SJCRH30 (cell line): ENCODE data around the gene TTC31. TPM values are rescaled to one million over a fixed set of nuclear protein-coding genes. Genes with fewer than 3 reads are reported as not detected.
A peak's percentile ranks its signal among the peaks of the same experiment; 100 is the strongest.

Source experiments
- DNase-seq, 2 experiments: peaks; one replicate each; pipeline ENCODE4 v3.0.0-alpha.2; 2015 to 2020
- H3K27ac ChIP-seq: fragments of 250-450 bp; sonication (Bioruptor Pico); 2 replicates; pipeline ENCODE4 v1.5.1; 2020; ENCODE audit warnings: mild to moderate bottlenecking, moderate library complexity
- H3K27me3 ChIP-seq: fragments of 250-450 bp; sonication (Bioruptor Pico); 2 replicates; pipeline ENCODE4 v1.5.1; 2020; ENCODE audit warnings: mild to moderate bottlenecking, moderate library complexity
- H3K36me3 ChIP-seq: fragments of 250-450 bp; sonication (Bioruptor Pico); 2 replicates; pipeline ENCODE4 v1.5.1; 2020; ENCODE audit warnings: mild to moderate bottlenecking, moderate library complexity
- H3K4me1 ChIP-seq: fragments of 250-450 bp; sonication (Bioruptor Pico); 2 replicates; pipeline ENCODE4 v1.5.1; 2020; ENCODE audit warnings: mild to moderate bottlenecking, moderate library complexity
- H3K4me3 ChIP-seq: fragments of 250-450 bp; sonication (Bioruptor Pico); 2 replicates; pipeline ENCODE4 v1.5.1; 2020; ENCODE audit warnings: mild to moderate bottlenecking, moderate library complexity
- H3K9me3 ChIP-seq: fragments of 250-450 bp; sonication (Bioruptor Pico); replicated peaks from 2 replicates; pipeline ENCODE4 v1.5.1; 2020; ENCODE audit warnings: mild to moderate bottlenecking, moderate library complexity
- total RNA-seq: library from RNA; depleted of rRNA; stranded (reverse); fragments of >200 nt; shearing (Covaris generic); gene quantifications from 2 replicates; pipeline ENCODE4 v1.2.3, GENCODE V29; 2014

Gene TTC31
- total RNA-seq, 1 experiment from 2014 or later, result 21.0 TPM

- Histone ChIP-seq H3K4me1 (no peaks in the 10 kb centered on the region), H3K27me3 (no peaks in the 10 kb centered on the region), H3K27ac (no peak overlapping the region), H3K9me3 (no peaks in the 10 kb centered on the region), H3K36me3 (peaks cover 28% of the 10 kb centered on the region), H3K4me3 (no peak overlapping the region)
- DNase-seq, result no peak
These were observed 7.0 kb downstream of the TTC31 start for GRCh38 chr2:74489906-74490305.

GRCh38 chr2:74491648-74492544 is 9.0 kb downstream of the TTC31 start:
- H3K36me3 ChIP-seq, result peaks cover 28% of the 10 kb centered on the region

GRCh38 chr2:74493546-74493945 is 10.7 kb downstream of the TTC31 start:
- Histone ChIP-seq H3K4me3 (no peak overlapping the region), H3K9me3 (no peaks in the 10 kb centered on the region), H3K4me1 (no peaks in the 10 kb centered on the region), H3K27me3 (no peaks in the 10 kb centered on the region), H3K27ac (no peak overlapping the region), H3K36me3 (peaks cover 28% of the 10 kb centered on the region)
- no peak for DNase-seq

More at GRCh38 chr2:74491648-74492544, 9.0 kb downstream of the TTC31 start:
- no peak for DNase-seq
- Histone ChIP-seq H3K9me3 (no peaks in the 10 kb centered on the region), H3K4me3 (no peak overlapping the region), H3K27ac (no peak overlapping the region), H3K27me3 (no peaks in the 10 kb centered on the region), H3K4me1 (no peaks in the 10 kb centered on the region)

- no peaks in the 10 kb centered on the region for H3K9me3 ChIP-seq
- DNase-seq, result no peak
- H3K27me3 ChIP-seq, result no peaks in the 10 kb centered on the region
- peaks cover 28% of the 10 kb centered on the region for H3K36me3 ChIP-seq
- H3K27ac ChIP-seq, result no peak overlapping the region
- no peak overlapping the region for H3K4me3 ChIP-seq
- no peaks in the 10 kb centered on the region for H3K4me1 ChIP-seq
These were observed 12.6 kb downstream of the TTC31 start for GRCh38 chr2:74495440-74495839.

GRCh38 chr2:74496997-74497776 is 14.3 kb downstream of the TTC31 start:
- H3K27me3 ChIP-seq, result no peaks in the 10 kb centered on the region
- no peak overlapping the region for H3K27ac ChIP-seq
- peaks cover 12% of the 10 kb centered on the region for H3K36me3 ChIP-seq
- no peaks in the 10 kb centered on the region for H3K4me1 ChIP-seq
- H3K4me3 ChIP-seq, result no peak overlapping the region
- no peaks in the 10 kb centered on the region for H3K9me3 ChIP-seq
- no peak for DNase-seq

GRCh38 chr2:74497777-74498499 is 15.1 kb downstream of the TTC31 start:
- Histone ChIP-seq H3K9me3 (no peaks in the 10 kb centered on the region), H3K27ac (no peak overlapping the region), H3K4me3 (no peak overlapping the region), H3K4me1 (no peaks in the 10 kb centered on the region), H3K36me3 (peaks cover 10% of the 10 kb centered on the region), H3K27me3 (no peaks in the 10 kb centered on the region)
- DNase-seq, result no peak

- no peak for DNase-seq
- H3K36me3 ChIP-seq, result peaks cover 8% of the 10 kb centered on the region
- H3K27ac ChIP-seq, result no peak overlapping the region
- no peaks in the 10 kb centered on the region for H3K9me3 ChIP-seq
- H3K4me1 ChIP-seq, result no peaks in the 10 kb centered on the region
- no peak overlapping the region for H3K4me3 ChIP-seq
- H3K27me3 ChIP-seq, result no peaks in the 10 kb centered on the region
These were observed 15.8 kb downstream of the TTC31 start for GRCh38 chr2:74498500-74499266.

- no peak within 1 kb of the TSS for H3K4me3 ChIP-seq
- DNase-seq, result no peak
- no peaks in the 10 kb centered on the region for H3K4me1 ChIP-seq
- no peaks in the 10 kb centered on the region for H3K27me3 ChIP-seq
- H3K9me3 ChIP-seq, result no peaks in the 10 kb centered on the region
- peaks cover under 1% of the 10 kb centered on the region; the same call in 1 of the 2 replicates for H3K36me3 ChIP-seq
- H3K27ac ChIP-seq, result no peak within 1 kb of the TSS
These were observed 16.5 kb downstream of the TTC31 start, which contains the start of gene LBX2 for GRCh38 chr2:74499267-74499939. Gene LBX2, minus strand, starts transcription at chr2:74499603. Its CDS starts 66 bp downstream, at chr2:74499537.

- H3K36me3 ChIP-seq, result no peaks in the 10 kb centered on the region
- no peaks in the 10 kb centered on the region for H3K4me1 ChIP-seq
- H3K27me3 ChIP-seq, result no peaks in the 10 kb centered on the region
- H3K27ac ChIP-seq, result no peak overlapping the region
- no peaks in the 10 kb centered on the region for H3K9me3 ChIP-seq
- no peak for DNase-seq
- H3K4me3 ChIP-seq, result no peak overlapping the region
These were observed 17.2 kb downstream of the TTC31 start for GRCh38 chr2:74499940-74500577.

GRCh38 chr2:74500578-74500946 is 17.7 kb downstream of the TTC31 start:
- Histone ChIP-seq H3K27me3 (no peaks in the 10 kb centered on the region), H3K27ac (no peak overlapping the region), H3K4me3 (no peak overlapping the region), H3K4me1 (no peaks in the 10 kb centered on the region), H3K9me3 (no peaks in the 10 kb centered on the region), H3K36me3 (no peaks in the 10 kb centered on the region)
- DNase-seq, result no peak

GRCh38 chr2:74501335-74502071 is 18.6 kb downstream of the TTC31 start:
- no peak overlapping the region for H3K4me3 ChIP-seq
- H3K4me1 ChIP-seq, result no peaks in the 10 kb centered on the region
- H3K36me3 ChIP-seq, result no peaks in the 10 kb centered on the region
- H3K27me3 ChIP-seq, result no peaks in the 10 kb centered on the region
- H3K9me3 ChIP-seq, result no peaks in the 10 kb centered on the region
- H3K27ac ChIP-seq, result no peak overlapping the region
- DNase-seq, result no peak

GRCh38 chr2:74502147-74502719 is 19.4 kb downstream of the TTC31 start:
- no peaks in the 10 kb centered on the region for H3K4me1 ChIP-seq
- H3K4me3 ChIP-seq, result peak overlapping the region; percentile 64
- H3K9me3 ChIP-seq, result no peaks in the 10 kb centered on the region
- peak overlapping the region; percentile 78 for H3K27ac ChIP-seq
- no peaks in the 10 kb centered on the region for H3K27me3 ChIP-seq
- DNase-seq, result no peak
- H3K36me3 ChIP-seq, result no peaks in the 10 kb centered on the region
